NCI-H774 (cell line): ENCODE results near the gene REEP6.
A peak's percentile ranks its signal among the peaks of the same experiment; 100 is the strongest.
"Not testable (repeated sequence)": the region's sequence is repeated elsewhere in the genome, so short reads cannot be mapped to it uniquely, and the experiment has no call there.

ENCODE experiments used
- DNase-seq: peaks from one replicate; lab custom pipeline; 2025; lab: John Stamatoyannopoulos, UW

The REEP6 gene

GRCh38 chr19:1507763-1508506 is 17.0 kb downstream of the REEP6 start:
- DNase-seq, result peak; percentile 94

GRCh38 chr19:1508507-1508856 is 17.5 kb downstream of the REEP6 start:
- no peak for DNase-seq

GRCh38 chr19:1509602-1510441 is 18.8 kb downstream of the REEP6 start:
- no peak for DNase-seq

GRCh38 chr19:1510442-1510806 is 19.4 kb downstream of the REEP6 start:
- no peak for DNase-seq

GRCh38 chr19:1510807-1511206 is 19.8 kb downstream of the REEP6 start:
- no peak for DNase-seq

GRCh38 chr19:1511318-1512317 is 20.6 kb downstream of the REEP6 start:
- DNase-seq, result no peak

- DNase-seq, result no peak
Observed at GRCh38 chr19:1512671-1513498, 21.9 kb downstream of the REEP6 start, which contains the start of gene ADAMTSL5. Gene ADAMTSL5 (minus strand): TSS chr19:1513019. CDS start chr19:1510943, 2,076 bp downstream.

GRCh38 chr19:1513499-1514294 is 22.7 kb downstream of the REEP6 start:
- DNase-seq, result peak; percentile 7

- no peak for DNase-seq
Observed at GRCh38 chr19:1514295-1514661, 23.3 kb downstream of the REEP6 start.

GRCh38 chr19:1514986-1515721 is 24.2 kb downstream of the REEP6 start:
- no peak for DNase-seq

- DNase-seq, result no peak
Observed at GRCh38 chr19:1516395-1516753, 25.4 kb downstream of the REEP6 start.

GRCh38 chr19:1518471-1518870 is 27.5 kb downstream of the REEP6 start:
- DNase-seq, result no peak

- not testable (repeated sequence) for DNase-seq
Observed at GRCh38 chr19:1519802-1520201, 28.8 kb downstream of the REEP6 start.

- no peak for DNase-seq
Observed at GRCh38 chr19:1520203-1520780, 29.3 kb downstream of the REEP6 start.

GRCh38 chr19:1521636-1522035 is 30.7 kb downstream of the REEP6 start:
- DNase-seq, result no peak

GRCh38 chr19:1522061-1522460 is 31.1 kb downstream of the REEP6 start:
- no peak for DNase-seq

- DNase-seq, result no peak
Observed at GRCh38 chr19:1522838-1523237, 31.9 kb downstream of the REEP6 start.

- no peak for DNase-seq
Observed at GRCh38 chr19:1523412-1524286, 32.7 kb downstream of the REEP6 start, which contains the start of gene PLK5. Gene PLK5 (plus strand): TSS chr19:1524077. CDS start chr19:1526997, 2,920 bp downstream.
